Immature natural killer cell (primary cell): ENCODE measurements around the gene CKAP2. TPM values are rescaled to one million over a fixed set of nuclear protein-coding genes. Genes with fewer than 3 reads are reported as not detected.

Experiments
- DNase-seq, 3 donors: peaks; one replicate each; pipeline ENCODE4 v3.0.0; 2022; ENCODE audit warnings: mixed read lengths in 1 of 3
- H3K27ac Mint-ChIP-seq, 6 donors: one replicate each; pipeline ENCODE4 v1.8.0; 2020; ENCODE audit warnings: mixed read lengths in 6 of 6, mild to moderate bottlenecking in 5 of 6, inconsistent platforms in 4 of 6, moderate library complexity in 3 of 6
- H3K27me3 Mint-ChIP-seq, 3 donors: one replicate each; pipeline ENCODE4 v1.8.0; 2020 to 2021; ENCODE audit warnings: low read depth in 3 of 3, mild to moderate bottlenecking in 3 of 3, mixed read lengths in 3 of 3, moderate library complexity in 3 of 3, inconsistent platforms in 1 of 3
- H3K36me3 Mint-ChIP-seq, 3 donors: one replicate each; pipeline ENCODE4 v1.8.0; 2020; ENCODE audit warnings: mixed read lengths in 3 of 3, inconsistent platforms in 2 of 3, mild to moderate bottlenecking in 2 of 3
- H3K4me1 Mint-ChIP-seq, 2 donors: one replicate each; pipeline ENCODE4 v1.8.0; 2020; ENCODE audit warnings: inconsistent platforms in 2 of 2, mild to moderate bottlenecking in 2 of 2, mixed read lengths in 2 of 2, moderate library complexity in 1 of 2
- H3K4me3 Mint-ChIP-seq, 5 donors: one replicate each; pipeline ENCODE4 v1.8.0; 2020; ENCODE audit warnings: mild to moderate bottlenecking in 5 of 5, mixed read lengths in 5 of 5, inconsistent platforms in 3 of 5, moderate library complexity in 3 of 5
- H3K9me3 Mint-ChIP-seq, 6 donors: one replicate each; pipeline ENCODE4 v1.8.0; 2020; ENCODE audit warnings: mild to moderate bottlenecking in 6 of 6, mixed read lengths in 6 of 6, inconsistent platforms in 4 of 6, moderate library complexity in 3 of 6
- polyA plus RNA-seq, 3 donors: library from polyadenylated mRNA; unstranded; fragments of 300-500 nt; fragmentation: Illumina TruSeq; gene quantifications; one replicate each; pipeline ENCODE4 v1.2.3, GENCODE V29; 2021

The CKAP2 gene
- polyA plus RNA-seq, 3 donors from 2014 or later, result 3.8 to 7.2 (median 5.0) TPM

- no peaks in the 10 kb centered on the region for H3K27me3 Mint-ChIP-seq
- DNase-seq, result no peak
- no peaks in the 10 kb centered on the region for H3K9me3 Mint-ChIP-seq
- peaks cover 30 to 48% (median 40%) of the 10 kb centered on the region in 3 donors for H3K36me3 Mint-ChIP-seq
- peaks cover 4 to 11% of the 10 kb centered on the region in 2 donors for H3K4me1 Mint-ChIP-seq
- H3K27ac Mint-ChIP-seq, result no peak overlapping the region
- no peak overlapping the region for H3K4me3 Mint-ChIP-seq
These were observed 22.8 kb upstream of the CKAP2 start for GRCh38 chr13:52432456-52432855.

- Mint-ChIP-seq H3K4me3 (no peak overlapping the region), H3K4me1 (peaks cover 28 to 55% of the 10 kb centered on the region in 2 donors), H3K27ac (no peak overlapping the region), H3K27me3 (peaks cover 0 to 10% (median 5%) of the 10 kb centered on the region in 3 donors), H3K36me3 (peaks cover 0 to 5% (median 0%) of the 10 kb centered on the region in 3 donors), H3K9me3 (no peaks in the 10 kb centered on the region)
- no peak for DNase-seq
These were observed 9.0 kb upstream of the CKAP2 start for GRCh38 chr13:52446265-52446664.

- no peaks in the 10 kb centered on the region for H3K9me3 Mint-ChIP-seq
- no peak overlapping the region for H3K4me3 Mint-ChIP-seq
- DNase-seq, result no peak
- peaks cover 28 to 54% of the 10 kb centered on the region in 2 donors for H3K4me1 Mint-ChIP-seq
- H3K27me3 Mint-ChIP-seq, result peaks cover 0 to 10% (median 5%) of the 10 kb centered on the region in 3 donors
- H3K27ac Mint-ChIP-seq, result no peak overlapping the region
- peaks cover 0 to 2% (median 0%) of the 10 kb centered on the region in 3 donors for H3K36me3 Mint-ChIP-seq
These were observed 7.9 kb upstream of the CKAP2 start for GRCh38 chr13:52447354-52447753.

- H3K4me1 Mint-ChIP-seq, result peaks cover 28 to 47% of the 10 kb centered on the region in 2 donors
- H3K27ac Mint-ChIP-seq, result peak overlapping the region in 1 of 6 donors; percentile 21
- DNase-seq, result no peak
- peak overlapping the region in 3 of 5 donors; percentile 78 to 84 (median 79) for H3K4me3 Mint-ChIP-seq
- peaks cover 0 to 10% (median 5%) of the 10 kb centered on the region in 3 donors for H3K27me3 Mint-ChIP-seq
- no peaks in the 10 kb centered on the region for H3K36me3 Mint-ChIP-seq
- H3K9me3 Mint-ChIP-seq, result no peaks in the 10 kb centered on the region
These were observed 7.3 kb upstream of the CKAP2 start for GRCh38 chr13:52447815-52448552.

- Mint-ChIP-seq H3K27me3 (peaks cover 0 to 12% (median 8%) of the 10 kb centered on the region in 3 donors), H3K36me3 (no peaks in the 10 kb centered on the region), H3K27ac (peak overlapping the region; percentile 89 to 97 (median 95)), H3K4me3 (peak overlapping the region; percentile 92 to 96 (median 93)), H3K4me1 (peaks cover 32 to 46% of the 10 kb centered on the region in 2 donors), H3K9me3 (no peaks in the 10 kb centered on the region)
- peak in 1 of 3 donors; percentile 7 for DNase-seq
These were observed 5.8 kb upstream of the CKAP2 start for GRCh38 chr13:52449331-52450011.

- DNase-seq, result peak; percentile 94 to 96 (median 95)
- Mint-ChIP-seq H3K36me3 (no peaks in the 10 kb centered on the region), H3K4me3 (peak within 1 kb of the TSS; percentile 92 to 96 (median 93)), H3K4me1 (peaks cover 39 to 53% of the 10 kb centered on the region in 2 donors), H3K27ac (peak within 1 kb of the TSS; percentile 89 to 97 (median 95)), H3K9me3 (no peaks in the 10 kb centered on the region), H3K27me3 (peaks cover 5 to 19% (median 15%) of the 10 kb centered on the region in 3 donors)
These were observed 5.1 kb upstream of the CKAP2 start, which contains the start of gene VPS36 for GRCh38 chr13:52450012-52450792. Gene VPS36 (minus strand): TSS chr13:52450634. CDS start chr13:52450594, 40 bp downstream.

- DNase-seq, result no peak
- peaks cover 7 to 23% (median 18%) of the 10 kb centered on the region in 3 donors for H3K27me3 Mint-ChIP-seq
- H3K4me3 Mint-ChIP-seq, result peak overlapping the region; percentile 75 to 86 (median 80)
- H3K4me1 Mint-ChIP-seq, result peaks cover 40 to 54% of the 10 kb centered on the region in 2 donors
- H3K27ac Mint-ChIP-seq, result peak overlapping the region; percentile 81 to 89 (median 85)
- no peaks in the 10 kb centered on the region for H3K36me3 Mint-ChIP-seq
- no peaks in the 10 kb centered on the region for H3K9me3 Mint-ChIP-seq
These were observed 4.5 kb upstream of the CKAP2 start for GRCh38 chr13:52450793-52451116.

GRCh38 chr13:52451135-52451804 is 4.0 kb upstream of the CKAP2 start:
- no peak for DNase-seq
- no peaks in the 10 kb centered on the region for H3K9me3 Mint-ChIP-seq
- H3K36me3 Mint-ChIP-seq, result no peaks in the 10 kb centered on the region
- H3K27me3 Mint-ChIP-seq, result peaks cover 7 to 26% (median 22%) of the 10 kb centered on the region in 3 donors
- peak overlapping the region; percentile 81 to 89 (median 85) for H3K27ac Mint-ChIP-seq
- H3K4me1 Mint-ChIP-seq, result peaks cover 45 to 59% of the 10 kb centered on the region in 2 donors
- peak overlapping the region; percentile 75 to 86 (median 80) for H3K4me3 Mint-ChIP-seq

GRCh38 chr13:52452470-52452869 is 2.8 kb upstream of the CKAP2 start:
- peaks cover 46 to 57% of the 10 kb centered on the region in 2 donors for H3K4me1 Mint-ChIP-seq
- no peaks in the 10 kb centered on the region for H3K9me3 Mint-ChIP-seq
- peak overlapping the region in 1 of 6 donors; percentile 70 for H3K27ac Mint-ChIP-seq
- H3K27me3 Mint-ChIP-seq, result peaks cover 7 to 26% (median 22%) of the 10 kb centered on the region in 3 donors
- DNase-seq, result no peak
- no peak overlapping the region for H3K4me3 Mint-ChIP-seq
- H3K36me3 Mint-ChIP-seq, result no peaks in the 10 kb centered on the region

- DNase-seq, result peak in 2 of 3 donors; percentile 47 to 52
- Mint-ChIP-seq H3K36me3 (peaks cover 0 to 3% (median 0%) of the 10 kb centered on the region in 3 donors), H3K4me1 (peaks cover 30 to 37% of the 10 kb centered on the region in 2 donors), H3K27me3 (peaks cover 7 to 22% (median 22%) of the 10 kb centered on the region in 3 donors), H3K9me3 (no peaks in the 10 kb centered on the region), H3K27ac (peak overlapping the region; percentile 95 to 100 (median 96)), H3K4me3 (peak overlapping the region; percentile 89 to 99 (median 95))
These were observed 839 bp upstream of the CKAP2 start for GRCh38 chr13:52454459-52454819.

- peak overlapping the region; percentile 77 to 96 (median 88) for H3K27ac Mint-ChIP-seq
- H3K27me3 Mint-ChIP-seq, result peaks cover 7 to 19% (median 19%) of the 10 kb centered on the region in 3 donors
- H3K4me1 Mint-ChIP-seq, result peaks cover 24 to 30% of the 10 kb centered on the region in 2 donors
These were observed 381 bp downstream of the CKAP2 start for GRCh38 chr13:52455677-52456041.

GRCh38 chr13:52459668-52460067 is 4.4 kb downstream of the CKAP2 start:
- H3K4me3 Mint-ChIP-seq, result no peak overlapping the region
- peaks cover 7 to 12% (median 12%) of the 10 kb centered on the region in 3 donors for H3K27me3 Mint-ChIP-seq
- no peaks in the 10 kb centered on the region for H3K9me3 Mint-ChIP-seq
- DNase-seq, result no peak
- peaks cover 15 to 20% of the 10 kb centered on the region in 2 donors for H3K4me1 Mint-ChIP-seq
- H3K27ac Mint-ChIP-seq, result peak overlapping the region in 1 of 6 donors; percentile 22
- H3K36me3 Mint-ChIP-seq, result peaks cover 9 to 16% (median 13%) of the 10 kb centered on the region in 3 donors

More at GRCh38 chr13:52455677-52456041, 381 bp downstream of the CKAP2 start:
- Mint-ChIP-seq H3K4me3 (peak overlapping the region; percentile 83 to 99 (median 92)), H3K36me3 (peaks cover 1 to 4% (median 2%) of the 10 kb centered on the region in 3 donors), H3K9me3 (no peaks in the 10 kb centered on the region)
- no peak for DNase-seq

- no peaks in the 10 kb centered on the region for H3K9me3 Mint-ChIP-seq
- H3K36me3 Mint-ChIP-seq, result peaks cover 13 to 23% (median 14%) of the 10 kb centered on the region in 3 donors
- H3K27ac Mint-ChIP-seq, result no peak overlapping the region
- H3K4me3 Mint-ChIP-seq, result no peak overlapping the region
- DNase-seq, result no peak
- peaks cover 4 to 8% of the 10 kb centered on the region in 2 donors for H3K4me1 Mint-ChIP-seq
- peaks cover 0 to under 1% (median 0%) of the 10 kb centered on the region in 3 donors for H3K27me3 Mint-ChIP-seq
These were observed 6.0 kb downstream of the CKAP2 start for GRCh38 chr13:52461265-52461664.
